K562 (cell line): ENCODE measurements around the gene EGFL7. TPM values are rescaled to one million over a fixed set of nuclear protein-coding genes. Genes with fewer than 3 reads are reported as not detected.

ENCODE experiments used
- CREBBP ChIP-seq: IDR thresholded peaks from one replicate; pipeline ENCODE4 v1.6.1; 2012; ENCODE audit warnings: low read depth, mild to moderate bottlenecking, control low read depth, inconsistent platforms, low read length
- CREM ChIP-seq: IDR thresholded peaks from 2 replicates; pipeline ENCODE4 v1.6.1; 2014; ENCODE audit warnings: antibody characterized with exemption, low read depth
- EP400 ChIP-seq: fragments of 450-650 bp; IDR thresholded peaks from 2 replicates; pipeline ENCODE4 v1.6.1; 2017; ENCODE audit warnings: antibody characterized with exemption, mild to moderate bottlenecking, moderate library complexity
- ERF ChIP-seq: fragments of 450-650 bp; formaldehyde crosslinking; IDR thresholded peaks from 2 replicates; pipeline ENCODE4 v1.4.0; 2020; ENCODE audit warnings: mild to moderate bottlenecking, mixed read lengths
- FOXJ2 ChIP-seq: fragments of 200-800 bp; sonication (Bioruptor generic); IDR thresholded peaks from 2 replicates; pipeline ENCODE4 v1.6.1; 2016; ENCODE audit warnings: missing genetic modification characterization, missing compliant biosample characterization
- GABPA ChIP-seq: fragments of 200-800 bp; sonication (Bioruptor generic); conservative IDR thresholded peaks from 2 replicates; pipeline ENCODE4 v1.6.1; 2016; ENCODE audit warnings: low read depth, missing genetic modification characterization, missing compliant biosample characterization
- HNRNPUL1 ChIP-seq: fragments of 200-400 bp; formaldehyde crosslinking; IDR thresholded peaks from 2 replicates; pipeline ENCODE4 v1.6.1; 2017; ENCODE audit warnings: low read length
- JUN ChIP-seq, 2 experiments: sonication (generic) in 1 of 2; formaldehyde crosslinking in 1 of 2; IDR thresholded peaks; 2 replicates each; pipeline versions ENCODE4 v1.6.1 to v1.8.0; 2012 to 2022; ENCODE audit warnings: borderline replicate concordance in 2 of 2, mild to moderate bottlenecking in 2 of 2, improper control_type of control experiment in 1 of 2, low read depth in 1 of 2, low read length in 1 of 2, missing genetic modification reagents in 1 of 2
- MCM2 ChIP-seq: fragments of 450-650 bp; IDR thresholded peaks from 2 replicates; pipeline ENCODE4 v1.6.1; 2017; ENCODE audit warnings: low read depth, mild to moderate bottlenecking
- MNT ChIP-seq, 2 experiments: fragments of 450-650 bp; conservative IDR thresholded peaks; 2 replicates each; pipeline ENCODE4 v1.6.1; 2017; ENCODE audit warnings: mild to moderate bottlenecking in 2 of 2, moderate library complexity in 2 of 2
- NCOA4 ChIP-seq: fragments of 450-650 bp; IDR thresholded peaks from 2 replicates; pipeline ENCODE4 v1.6.1; 2018; ENCODE audit warnings: mild to moderate bottlenecking; ENCODE audit not compliant: partially characterized antibody
- PHB ChIP-seq: fragments of 250-450 bp; sonication (Bioruptor Pico); IDR thresholded peaks from 2 replicates; pipeline ENCODE4 v1.5.0; 2021
- PHF21A ChIP-seq: fragments of 450-650 bp; IDR thresholded peaks from 2 replicates; pipeline ENCODE4 v1.6.1; 2017; ENCODE audit warnings: low read depth, borderline replicate concordance
- PTRF ChIP-seq: fragments of 450-650 bp; IDR thresholded peaks from 2 replicates; pipeline ENCODE4 v1.6.1; 2016; ENCODE audit warnings: mild to moderate bottlenecking, missing genetic modification characterization, missing compliant biosample characterization
- SLC30A9 ChIP-seq: fragments of 250-450 bp; sonication (Bioruptor Pico); IDR thresholded peaks from 2 replicates; pipeline ENCODE4 v1.8.0; 2022; ENCODE audit warnings: mild to moderate bottlenecking, moderate library complexity
- SRSF7 ChIP-seq: fragments of 200-400 bp; formaldehyde crosslinking; optimal IDR thresholded peaks from 2 replicates; pipeline ENCODE3; 2017; ENCODE audit warnings: mild to moderate bottlenecking, low read depth, low read length
- USF2 ChIP-seq: sonication (generic); formaldehyde crosslinking; IDR thresholded peaks from 2 replicates; pipeline ENCODE4 v1.5.0; 2020; ENCODE audit warnings: missing genetic modification reagents
- ZMIZ1 ChIP-seq, 2 experiments: fragments of 150-350 bp in 1 of 2; IDR thresholded peaks; 2 replicates each; pipeline ENCODE4 v1.6.1; 2012 to 2016; ENCODE audit warnings: low read depth in 2 of 2, low read length in 2 of 2, mild to moderate bottlenecking in 1 of 2, moderate library complexity in 1 of 2
- ZNF134 ChIP-seq: fragments of 250-450 bp; sonication (Bioruptor Pico); conservative IDR thresholded peaks from 2 replicates; pipeline ENCODE4 v1.4.0; 2020
- ZNF212 ChIP-seq: fragments of 450-650 bp; formaldehyde crosslinking; IDR thresholded peaks from 2 replicates; pipeline ENCODE4 v1.4.0; 2020; ENCODE audit warnings: mild to moderate bottlenecking
- ZNF507 ChIP-seq: conservative IDR thresholded peaks from 2 replicates; pipeline ENCODE4 v1.6.1; 2017; ENCODE audit warnings: missing genetic modification characterization, missing compliant biosample characterization
- ZNF561 ChIP-seq: fragments of 450-650 bp; formaldehyde crosslinking; conservative IDR thresholded peaks from 2 replicates; pipeline ENCODE4 v1.4.0; 2020; ENCODE audit warnings: mild to moderate bottlenecking, moderate library complexity
- ZNF830 ChIP-seq: fragments of 250-450 bp; sonication (Bioruptor Pico); IDR thresholded peaks from 2 replicates; pipeline ENCODE4 v1.5.0; 2021; ENCODE audit warnings: mild to moderate bottlenecking
- polyA plus RNA-seq, 8 experiments: library from polyadenylated mRNA; depleted of rRNA in 4 of 8; stranded (reverse) in 5 of 8; unstranded in 3 of 8; fragments of >200 nt; fragmentation: Nextera tagmentation in 2 of 8; fragmentation: Illumina TruSeq in 1 of 8; extraction: Ambion mirVana in 2 of 8; extraction: Trizol in 1 of 8; gene quantifications; 2 replicates each; pipeline versions ENCODE4 v1.2.1 to v1.2.3, GENCODE V29; 2011 to 2014; ENCODE audit warnings: inconsistent platforms in 1 of 8, missing spikeins in 1 of 8
- total RNA-seq, 7 experiments: library from RNA; depleted of rRNA in 6 of 7; stranded (reverse); fragments of >200 nt in 6 of 7; fragmentation: Illumina TruSeq in 2 of 7; extraction: Trizol in 2 of 7; gene quantifications; 2 replicates each; pipeline versions ENCODE4 v1.2.1 to v1.2.3, GENCODE V29; 2011 to 2021; ENCODE audit warnings: low replicate concordance in 1 of 7

Gene EGFL7
- total and polyA plus RNA-seq, 9 of the 15 experiments (the other 6 are each of a cell fraction or from before 2014, with no cell fraction given), result 1.5 to 286 (median 55.5) TPM

GRCh38 chr9:136645903-136646754 is 16.6 kb upstream of the EGFL7 start (continued):
- TF ChIP-seq JUN (IDR thresholded peaks at IDR 0.05; ENCODE audit: borderline replicate concordance, low read depth, low read length) (no peak), JUN (CRISPR knock-in tag; IDR thresholded peaks at IDR 0.05; ENCODE audit: borderline replicate concordance) (no peak), CREM (peak; percentile 70), USF2 (CRISPR knock-in tag) (no peak), SRSF7 (no peak), PHF21A (no peak), PHB (CRISPR knock-in tag) (no peak), PTRF (tag) (no peak), ZNF830 (CRISPR knock-in tag) (no peak), SLC30A9 (no peak), ZNF507 (tag) (no peak), ZNF212 (CRISPR knock-in tag) (no peak), ZMIZ1 (IDR thresholded peaks at IDR 0.05; ENCODE audit: low read depth in 2 of 2, low read length in 2 of 2) (peak in 1 of 2 experiments; percentile 56; a peak in 2 of 4 replicates), GABPA (tag) (peak; percentile 58), FOXJ2 (tag) (no peak), ERF (CRISPR knock-in tag) (no peak), HNRNPUL1 (no peak), ZNF561 (CRISPR knock-in tag) (no peak), EP400 (peak; percentile 83; the same call in 1 of the 2 replicates), MCM2 (no peak), CREBBP (no peak), ZNF134 (CRISPR knock-in tag) (no peak), MNT (conservative IDR thresholded peaks at IDR 0.05) (peak; percentile 51 to 85; a peak in 3 of 4 replicates), NCOA4 (no peak)
